Measurements from ENCODE around the gene CFAP73. TPM values are rescaled to one million over a fixed set of nuclear protein-coding genes. Genes with fewer than 3 reads are reported as not detected.

CFAP73 gene
- total RNA-seq, 2 experiments from 2014 or later: 1.7 to 1.9 TPM

GRCh38 chr12:113112043-113112899 lies 37.3 kb upstream of the CFAP73 start:
- Mint-ChIP-seq H3K4me3 (no peak overlapping the region), H3K36me3 (ENCODE audit: low read depth) (no peaks in the 10 kb centered on the region), H3K4me1 (ENCODE audit: low read depth) (peaks cover 10% of the 10 kb centered on the region), H3K27ac (no peak overlapping the region), H3K27me3 (no peaks in the 10 kb centered on the region), H3K9me3 (no peaks in the 10 kb centered on the region)
- ChIA-PET POLR2A (interaction anchor here (0.6 kb wide), 1 partner anchor 221 kb away, joined by 3 read pairs; no protein-coding TSS in a partner anchor), CTCF (no interaction called here)
- ATAC-seq (no peak), DNase-seq (no peak)
- intact Hi-C loops (cut with micrococcal nuclease): no loop called here
- TF ChIP-seq CTCF (IDR thresholded peaks at IDR 0.05): no peak

GRCh38 chr12:113113397-113113796 lies 36.1 kb upstream of the CFAP73 start:
- Mint-ChIP-seq H3K4me1 (ENCODE audit: low read depth) (peaks cover 10% of the 10 kb centered on the region), H3K36me3 (ENCODE audit: low read depth) (no peaks in the 10 kb centered on the region), H3K27me3 (no peaks in the 10 kb centered on the region), H3K27ac (no peak overlapping the region), H3K9me3 (no peaks in the 10 kb centered on the region), H3K4me3 (no peak overlapping the region)
- intact Hi-C loops (cut with micrococcal nuclease): no loop called here
- ChIA-PET POLR2A (no interaction called here), CTCF (interaction anchor here (1.8 kb wide), 1 partner anchor 65 kb away, joined by 9 read pairs; no protein-coding TSS in a partner anchor)
- DNase-seq: no peak
- ATAC-seq: no peak
- no peak for TF ChIP-seq CTCF (IDR thresholded peaks at IDR 0.05)

GRCh38 chr12:113114447-113115178 lies 34.9 kb upstream of the CFAP73 start:
- ATAC-seq (no peak), DNase-seq (no peak)
- no peak overlapping the region for H3K27ac Mint-ChIP-seq
- intact Hi-C loops (cut with micrococcal nuclease): no loop called here
- no peak for TF ChIP-seq CTCF (IDR thresholded peaks at IDR 0.05)
- H3K9me3 Mint-ChIP-seq: no peaks in the 10 kb centered on the region
- ChIA-PET POLR2A (no interaction called here), CTCF (interaction anchor here (1.2 to 1.8 kb wide), 2 partner anchors 16 to 66 kb away, joined by 4 to 9 read pairs; no protein-coding TSS in a partner anchor)
- H3K27me3 Mint-ChIP-seq: no peaks in the 10 kb centered on the region
- no peaks in the 10 kb centered on the region for H3K36me3 Mint-ChIP-seq (ENCODE audit: low read depth)
- no peak overlapping the region for H3K4me3 Mint-ChIP-seq
- H3K4me1 Mint-ChIP-seq (ENCODE audit: low read depth): peaks cover 8% of the 10 kb centered on the region

GRCh38 chr12:113115455-113116126 lies 33.9 kb upstream of the CFAP73 start:
- no peak for TF ChIP-seq CTCF (IDR thresholded peaks at IDR 0.05)
- intact Hi-C loops (cut with micrococcal nuclease): no loop called here
- ATAC-seq (no peak), DNase-seq (no peak)
- Mint-ChIP-seq H3K4me3 (no peak overlapping the region), H3K27ac (no peak overlapping the region), H3K9me3 (no peaks in the 10 kb centered on the region), H3K36me3 (ENCODE audit: low read depth) (no peaks in the 10 kb centered on the region), H3K4me1 (ENCODE audit: low read depth) (no peaks in the 10 kb centered on the region), H3K27me3 (no peaks in the 10 kb centered on the region)
- CTCF ChIA-PET: interaction anchor here (1.2 kb wide), 1 partner anchor 17 kb away, joined by 4 read pairs; no protein-coding TSS in a partner anchor
- POLR2A ChIA-PET: no interaction called here
